HG02870 (cell line): ENCODE measurements around the gene SLC16A12.
A peak's percentile ranks its signal among the peaks of the same experiment; 100 is the strongest.
"Not testable (repeated sequence)": the region's sequence is repeated elsewhere in the genome, so short reads cannot be mapped to it uniquely, and the experiment has no call there.

Source experiments
- ATAC-seq: cut with Tn5 transposase; IDR thresholded peaks from one replicate; pipeline ENCODE4 v1.9.1; 2021; ENCODE audit warnings: mild to moderate bottlenecking, moderate library complexity; ENCODE audit not compliant: unreplicated experiment

The SLC16A12 gene

DNA sequence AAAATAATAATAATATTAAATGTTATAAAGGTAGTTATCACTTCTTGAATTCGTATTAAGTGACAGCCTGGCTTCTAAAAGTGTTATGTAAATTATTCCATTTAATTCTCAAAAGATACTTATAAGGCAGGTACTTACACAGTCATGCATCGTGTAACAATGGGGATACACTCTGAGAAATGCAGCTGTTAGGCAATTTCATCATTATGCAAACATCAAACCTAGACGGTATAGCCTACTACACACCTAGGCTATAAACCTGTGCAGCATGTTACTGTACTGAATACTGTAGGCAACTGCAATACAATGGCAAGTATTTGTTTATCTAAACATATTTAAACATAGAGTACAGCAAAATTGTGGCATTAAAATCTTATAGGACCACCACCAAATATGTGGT is 141.5 kb downstream of the SLC16A12 start:
- no peak for ATAC-seq

GRCh38 chr10:89392974-89393373 is 142.4 kb downstream of the SLC16A12 start:
- ATAC-seq, result no peak

DNA sequence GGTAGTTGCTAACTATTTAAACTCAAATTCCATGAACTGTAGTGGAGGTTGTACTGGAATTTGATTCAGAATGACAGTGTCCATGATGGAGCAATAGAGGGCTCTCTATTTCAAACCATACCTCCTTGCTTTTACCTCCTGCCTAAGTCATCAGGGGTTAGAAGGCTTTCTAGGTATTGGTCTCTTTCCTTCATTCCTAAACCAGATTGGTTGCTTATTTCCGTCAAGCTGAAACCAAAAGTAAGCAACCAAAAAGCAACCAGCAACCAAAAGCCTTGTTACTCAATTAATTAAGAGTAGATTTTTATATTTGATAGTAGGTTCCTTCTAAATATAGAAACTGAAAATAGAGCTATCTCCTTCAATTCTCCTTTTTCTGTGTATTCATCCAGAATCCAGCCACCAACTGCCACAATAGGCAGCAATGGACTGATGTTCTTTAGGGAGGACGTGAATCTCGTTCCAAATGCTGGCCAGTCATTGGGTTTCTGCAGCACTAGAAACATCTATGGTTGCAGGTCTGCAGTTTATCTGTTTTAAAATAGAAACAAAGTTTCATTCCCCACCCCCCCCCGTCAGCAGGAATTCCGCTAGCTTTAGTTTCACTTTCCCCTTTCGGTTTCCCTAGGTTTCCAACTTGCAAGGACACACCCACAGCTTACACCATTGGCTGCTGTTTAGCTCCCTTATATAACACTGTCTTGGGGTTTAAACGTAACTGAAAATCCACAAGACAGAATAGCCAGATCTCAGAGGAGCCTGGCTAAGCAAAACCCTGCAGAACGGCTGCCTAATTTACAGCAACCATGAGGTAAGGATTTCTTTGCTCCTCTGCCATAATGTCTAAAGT is 143.3 kb downstream of the SLC16A12 start, which contains the start of gene IFIT1:
TSS of gene IFIT1 (plus strand) at position 717 of the 850 bp plus-strand sequence. CDS start at position 807, 90 bp downstream.
- peak; percentile 79 for ATAC-seq

DNA sequence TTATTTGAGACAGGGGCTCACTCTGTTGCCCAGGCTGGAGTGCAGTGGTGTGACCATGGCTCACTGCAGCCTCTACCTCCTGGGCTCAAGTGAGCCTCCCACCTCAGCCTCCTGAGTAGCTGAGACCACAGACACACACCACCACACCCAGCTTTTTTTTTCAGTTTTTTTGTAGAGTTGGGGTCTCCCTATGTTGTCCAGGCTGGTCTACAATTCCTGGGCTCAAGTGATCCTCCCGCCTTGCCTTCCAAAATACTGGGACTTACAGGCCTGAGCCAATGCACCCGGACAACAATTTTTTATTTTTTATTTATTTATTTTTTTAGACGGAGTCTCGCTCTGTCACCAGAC is 144.2 kb downstream of the SLC16A12 start:
- ATAC-seq, result not testable (repeated sequence)

DNA sequence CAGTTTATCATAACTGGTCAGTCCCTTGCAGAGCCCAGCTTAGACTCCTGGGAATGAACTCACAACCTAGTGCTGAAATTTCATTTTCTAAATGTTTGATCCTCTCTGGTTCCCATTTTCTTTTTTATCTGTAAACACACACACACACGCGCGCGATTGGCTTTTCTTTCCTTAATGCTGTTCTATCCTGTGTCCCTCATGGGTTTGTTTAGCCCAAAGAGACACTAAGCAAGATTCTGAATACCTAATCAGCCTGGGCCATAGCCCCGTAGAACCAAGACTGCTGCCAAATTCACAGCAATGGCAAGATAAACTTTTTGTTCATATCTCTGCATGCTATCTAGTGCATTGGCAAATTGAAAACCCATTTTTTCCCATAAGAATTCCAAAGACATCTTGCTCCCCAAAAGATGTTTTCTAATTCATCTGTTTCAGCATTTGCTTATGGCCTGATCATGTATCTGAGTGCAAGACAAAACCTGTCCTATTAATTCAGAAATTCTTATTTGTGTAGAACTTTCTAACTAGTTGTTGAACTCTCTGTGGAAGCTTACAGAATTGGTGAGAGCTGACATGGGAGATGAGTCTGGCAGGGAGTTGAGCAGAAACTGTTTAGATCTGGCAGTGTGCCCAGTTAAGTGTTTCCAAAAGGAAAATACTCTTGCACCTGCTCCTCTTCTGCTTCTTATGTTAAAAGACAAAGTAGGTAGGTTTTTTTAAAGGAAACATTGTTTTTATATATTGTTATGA is 144.7 kb downstream of the SLC16A12 start:
- ATAC-seq, result no peak

GRCh38 chr10:89389254-89389653 is 146.1 kb downstream of the SLC16A12 start:
- ATAC-seq, result no peak

GRCh38 chr10:89388806-89389205 is 146.6 kb downstream of the SLC16A12 start:
- ATAC-seq, result no peak

DNA sequence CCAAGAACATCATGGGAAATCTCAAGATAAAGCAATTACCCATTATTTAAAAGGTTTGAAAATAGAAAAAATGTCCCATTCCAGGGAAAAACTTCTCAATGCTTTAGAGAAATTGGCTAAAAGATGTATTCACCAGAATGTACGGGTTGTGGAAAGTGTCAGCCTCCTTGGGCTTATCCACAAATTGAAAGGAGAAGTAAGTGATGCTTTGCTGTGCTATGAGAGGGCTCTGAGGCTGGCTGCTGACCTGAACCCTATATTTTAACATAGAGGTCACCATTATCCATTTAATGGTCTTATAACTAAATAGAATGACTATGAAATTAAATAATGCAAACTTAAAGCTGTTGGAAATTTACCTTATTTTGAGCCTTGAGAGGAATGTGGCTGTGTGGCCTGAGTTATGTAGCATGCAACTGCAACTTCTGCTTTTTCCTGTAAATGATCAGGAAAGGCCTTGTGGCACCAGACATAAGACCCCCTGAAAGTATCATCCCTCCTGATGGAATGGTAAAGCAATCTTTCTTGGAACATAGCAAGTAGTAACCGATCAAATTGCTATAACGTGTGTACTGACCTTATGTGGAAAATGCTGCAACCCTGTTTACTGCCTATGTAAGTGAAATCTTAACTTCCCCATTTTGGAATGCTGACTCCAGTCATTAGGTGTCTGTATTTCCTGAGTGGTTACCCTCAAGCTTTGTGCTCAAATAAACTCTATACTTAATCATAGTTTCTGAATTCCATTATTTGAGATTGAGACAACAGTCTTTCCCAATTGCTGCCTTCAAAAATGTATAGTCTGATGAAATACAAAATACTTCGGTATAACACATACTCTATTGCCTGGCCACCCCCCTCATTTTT is 150.7 kb downstream of the SLC16A12 start:
- no peak for ATAC-seq

DNA sequence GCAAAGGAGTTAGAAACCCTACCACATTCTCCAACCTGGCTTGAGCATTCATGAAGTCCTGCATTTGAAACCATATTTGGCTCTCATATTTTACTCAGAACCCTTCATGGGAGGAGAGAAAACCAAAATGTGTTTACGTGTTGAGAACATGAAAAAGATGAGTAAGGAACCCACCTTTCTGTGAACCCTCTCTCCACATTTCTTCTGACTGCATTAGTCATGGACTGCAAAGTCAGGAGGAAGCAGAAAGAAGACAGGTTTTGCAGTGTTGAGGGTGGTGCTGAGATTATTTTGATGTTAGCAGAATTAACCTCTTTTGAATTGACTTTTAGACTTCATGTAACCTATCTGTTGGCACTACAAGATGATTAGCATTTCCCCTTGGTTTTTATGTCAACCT is 152.6 kb downstream of the SLC16A12 start:
- no peak for ATAC-seq
